HEK293T (cell line): ENCODE results near the gene KCNQ1.

Source experiments
- BHLHE40 ChIP-seq: fragments of 450-650 bp; IDR thresholded peaks from 2 replicates; pipeline ENCODE4 v1.6.1; 2016; ENCODE audit warnings: mild to moderate bottlenecking, moderate library complexity, borderline replicate concordance
- SP1 ChIP-seq: fragments of 450-650 bp; IDR thresholded peaks from 2 replicates; pipeline ENCODE4 v1.6.1; 2017
- TARDBP ChIP-seq: fragments of 450-650 bp; IDR thresholded peaks from 2 replicates; pipeline ENCODE4 v1.6.1; 2016

- TF ChIP-seq BHLHE40: no peak
- TF ChIP-seq SP1: no peak
- no peak for TF ChIP-seq TARDBP
Observed at GRCh38 chr11:2537010-2537705, 92.3 kb downstream of the KCNQ1 start.
